OCI-M2 (cell line): Measurements from ENCODE around the gene ZNF66.
"Not testable (repeated sequence)": the region's sequence is repeated elsewhere in the genome, so short reads cannot be mapped to it uniquely, and the experiment has no call there.

Experiments used
- DNase-seq: peaks from one replicate; lab custom pipeline; 2025; ENCODE audit not compliant: unreplicated experiment; lab: John Stamatoyannopoulos, UW

ZNF66 gene

GRCh38 chr19:20776083-20777076, at the start of gene ZNF66:
ZNF66 (plus strand) TSS chr19:20776304; CDS start chr19:20776448, 144 bp downstream.
- DNase-seq: peak; percentile 88

- DNase-seq: not testable (repeated sequence)
These were observed 25.9 kb upstream of the ZNF66 start for GRCh38 chr19:20750169-20750568.

GRCh38 chr19:20752291-20752690, 23.8 kb upstream of the ZNF66 start:
- not testable (repeated sequence) for DNase-seq

GRCh38 chr19:20769225-20769736, 6.8 kb upstream of the ZNF66 start:
- DNase-seq: not testable (repeated sequence)

- DNase-seq: no peak
These were observed 11.7 kb downstream of the ZNF66 start for GRCh38 chr19:20787786-20788185.

- no peak for DNase-seq
These were observed 15.7 kb downstream of the ZNF66 start for GRCh38 chr19:20791806-20792205.

GRCh38 chr19:20806311-20807262, 30.5 kb downstream of the ZNF66 start:
- not testable (repeated sequence) for DNase-seq

- no peak for DNase-seq
These were observed 64.3 kb downstream of the ZNF66 start for GRCh38 chr19:20840371-20840770.
